ENCODE results near the gene ISM2.

The ISM2 gene

GRCh38 chr14:77507762-77508161 is 9.1 kb upstream of the ISM2 start:
- DNase-seq (ENCODE audit: low spot score) = no peak

- no peak for DNase-seq (ENCODE audit: low spot score)
These were observed 6.4 kb upstream of the ISM2 start for GRCh38 chr14:77505031-77505430.

- no peak for DNase-seq (ENCODE audit: low spot score)
These were observed 4.5 kb upstream of the ISM2 start for GRCh38 chr14:77503138-77503537.

- DNase-seq (ENCODE audit: low spot score) = no peak
These were observed 3.6 kb upstream of the ISM2 start for GRCh38 chr14:77502109-77502782.

- DNase-seq (ENCODE audit: low spot score) = no peak
These were observed 440 bp upstream of the ISM2 start for GRCh38 chr14:77498984-77499527.

- no peak for DNase-seq (ENCODE audit: low spot score)
These were observed 3.3 kb downstream of the ISM2 start for GRCh38 chr14:77495334-77495733.

GRCh38 chr14:77491056-77491455 is 7.6 kb downstream of the ISM2 start:
- DNase-seq (ENCODE audit: low spot score) = no peak

- no peak for DNase-seq (ENCODE audit: low spot score)
These were observed 8.1 kb downstream of the ISM2 start for GRCh38 chr14:77490347-77490986.

- DNase-seq (ENCODE audit: low spot score) = no peak
These were observed 9.6 kb downstream of the ISM2 start for GRCh38 chr14:77489041-77489440.

- DNase-seq (ENCODE audit: low spot score) = no peak
These were observed 10.1 kb downstream of the ISM2 start for GRCh38 chr14:77488558-77488957.

GRCh38 chr14:77485901-77486678 is 12.5 kb downstream of the ISM2 start:
- no peak for DNase-seq (ENCODE audit: low spot score)

GRCh38 chr14:77485256-77485655 is 13.4 kb downstream of the ISM2 start:
- DNase-seq (ENCODE audit: low spot score) = no peak

- no peak for DNase-seq (ENCODE audit: low spot score)
These were observed 16.2 kb downstream of the ISM2 start for GRCh38 chr14:77482422-77482821.

GRCh38 chr14:77478796-77479195 is 19.8 kb downstream of the ISM2 start:
- no peak for DNase-seq (ENCODE audit: low spot score)

GRCh38 chr14:77478029-77478428 is 20.6 kb downstream of the ISM2 start:
- no peak for DNase-seq (ENCODE audit: low spot score)

GRCh38 chr14:77475432-77476115 is 23.0 kb downstream of the ISM2 start:
- no peak for DNase-seq (ENCODE audit: low spot score)

- no peak for DNase-seq (ENCODE audit: low spot score)
These were observed 24.0 kb downstream of the ISM2 start for GRCh38 chr14:77474479-77475177.

GRCh38 chr14:77473921-77474320 is 24.7 kb downstream of the ISM2 start:
- no peak for DNase-seq (ENCODE audit: low spot score)

GRCh38 chr14:77470224-77470870 is 28.3 kb downstream of the ISM2 start:
- DNase-seq (ENCODE audit: low spot score) = no peak

- DNase-seq (ENCODE audit: low spot score) = no peak
These were observed 29.1 kb downstream of the ISM2 start for GRCh38 chr14:77469539-77469938.

- DNase-seq (ENCODE audit: low spot score) = no peak
These were observed 29.5 kb downstream of the ISM2 start for GRCh38 chr14:77469067-77469505.

All from CD4-positive, alpha-beta T cell treated with Interleukin-15 for 4 hours (primary cell).